Suprapubic skin (tissue), 4 donors: ENCODE results near the gene TRMT112. TPM values are rescaled to one million over a fixed set of nuclear protein-coding genes. Genes with fewer than 3 reads are reported as not detected.
"Not testable (repeated sequence)": the region's sequence is repeated elsewhere in the genome, so short reads cannot be mapped to it uniquely, and the experiment has no call there.

Experiments
- DNase-seq, 2 donors: peaks; one replicate each; pipeline ENCODE4 v3.0.0-alpha.2; 2019; ENCODE audit warnings: low spot score in 2 of 2
- H3K27ac ChIP-seq: fragments of 200-600 bp; sonication (generic); one replicate; pipeline ENCODE4 v1.5.1; 2019
- H3K27me3 ChIP-seq: fragments of 200-600 bp; sonication (generic); one replicate; pipeline ENCODE4 v1.5.1; 2019
- H3K36me3 ChIP-seq: fragments of 200-600 bp; sonication (generic); one replicate; pipeline ENCODE4 v1.5.1; 2019
- H3K4me1 ChIP-seq: fragments of 200-600 bp; sonication (generic); one replicate; pipeline ENCODE4 v1.5.1; 2019
- H3K4me3 ChIP-seq: fragments of 200-600 bp; sonication (generic); one replicate; pipeline ENCODE4 v1.5.1; 2019; ENCODE audit warnings: mild to moderate bottlenecking
- H3K9me3 ChIP-seq: fragments of 200-600 bp; sonication (generic); one replicate; pipeline ENCODE4 v1.5.1; 2019
- CTCF ChIP-seq, 2 donors: fragments of 200-600 bp in 1 of 2; fragments of 450-650 bp in 1 of 2; sonication (generic) in 1 of 2; IDR thresholded peaks; one replicate each; pipeline ENCODE4 v1.5.1; 2016 to 2019; ENCODE audit warnings: antibody characterized with exemption in 2 of 2, mild to moderate bottlenecking in 1 of 2, moderate library complexity in 1 of 2
- EP300 ChIP-seq: sonication (generic); formaldehyde crosslinking; IDR thresholded peaks from one replicate; pipeline ENCODE4 v1.6.1; 2017; ENCODE audit warnings: antibody characterized with exemption
- POLR2A ChIP-seq, 2 donors: fragments of 450-650 bp; IDR thresholded peaks; one replicate each; pipeline ENCODE4 v1.6.1; 2017; ENCODE audit warnings: antibody characterized with exemption in 2 of 2, mild to moderate bottlenecking in 2 of 2, moderate library complexity in 2 of 2
- POLR2AphosphoS5 ChIP-seq, 3 donors: sonication (generic); formaldehyde crosslinking; IDR thresholded peaks; one replicate each; pipeline ENCODE4 v1.6.1; 2017; ENCODE audit warnings: antibody characterized with exemption in 3 of 3
- WGBS: methylation state at CpG from one replicate; pipeline ENCODE4 v1.1.5; 2018; 5-methylcytosine and 5-hydroxymethylcytosine counted together
- total RNA-seq, 4 donors: library from RNA; depleted of rRNA; stranded (reverse); fragments of >200 nt; gene quantifications; one replicate each; pipeline ENCODE4 v1.1.0, GENCODE V29; 2016

TRMT112 gene
- total RNA-seq, 4 donors from 2014 or later, result 170 to 332 (median 255) TPM

- Histone ChIP-seq H3K36me3 (peaks cover 22% of the 10 kb centered on the region), H3K9me3 (no peaks in the 10 kb centered on the region), H3K27me3 (no peaks in the 10 kb centered on the region), H3K27ac (no peak overlapping the region), H3K4me3 (no peak overlapping the region), H3K4me1 (peaks cover 64% of the 10 kb centered on the region)
- 89% methylated on average over 19 of the region's 24 CpGs for WGBS
- TF ChIP-seq EP300, result no peak
- TF ChIP-seq POLR2A (IDR thresholded peaks at IDR 0.05), result no peak
- no peak for TF ChIP-seq CTCF (IDR thresholded peaks at IDR 0.05)
- TF ChIP-seq POLR2AphosphoS5 (IDR thresholded peaks at IDR 0.05), result no peak
- DNase-seq, result no peak
These were observed 2.4 kb downstream of the TRMT112 start for GRCh38 chr11:64314805-64315561.

- 80% methylated on average over 14 of the region's 19 CpGs for WGBS
- Histone ChIP-seq H3K27ac (peak overlapping the region; percentile 50), H3K4me1 (peaks cover 58% of the 10 kb centered on the region), H3K36me3 (peaks cover 22% of the 10 kb centered on the region), H3K27me3 (no peaks in the 10 kb centered on the region), H3K9me3 (no peaks in the 10 kb centered on the region), H3K4me3 (no peak overlapping the region)
- no peak for DNase-seq
- no peak for TF ChIP-seq EP300
- no peak for TF ChIP-seq POLR2AphosphoS5 (IDR thresholded peaks at IDR 0.05)
- TF ChIP-seq POLR2A (IDR thresholded peaks at IDR 0.05), result no peak
- no peak for TF ChIP-seq CTCF (IDR thresholded peaks at IDR 0.05)
These were observed 3.1 kb downstream of the TRMT112 start for GRCh38 chr11:64314146-64314804.

- DNase-seq, result peak in 1 of 2 donors; percentile 85
- H3K4me3 ChIP-seq, result no peak overlapping the region
These were observed 3.7 kb downstream of the TRMT112 start for GRCh38 chr11:64313491-64314145.

GRCh38 chr11:64312947-64313346, 4.4 kb downstream of the TRMT112 start:
- TF ChIP-seq POLR2A (IDR thresholded peaks at IDR 0.05), result no peak
- TF ChIP-seq CTCF (IDR thresholded peaks at IDR 0.05), result no peak
- no peak for TF ChIP-seq EP300
- no peak for TF ChIP-seq POLR2AphosphoS5 (IDR thresholded peaks at IDR 0.05)
- Histone ChIP-seq H3K9me3 (no peaks in the 10 kb centered on the region), H3K4me1 (peaks cover 49% of the 10 kb centered on the region), H3K27me3 (no peaks in the 10 kb centered on the region), H3K27ac (peak overlapping the region; percentile 50), H3K4me3 (no peak overlapping the region), H3K36me3 (peaks cover 22% of the 10 kb centered on the region)
- DNase-seq, result no peak
- 74% methylated on average over 10 of the region's 10 CpGs for WGBS

More at GRCh38 chr11:64313491-64314145, 3.7 kb downstream of the TRMT112 start:
- H3K27me3 ChIP-seq, result no peaks in the 10 kb centered on the region
- TF ChIP-seq POLR2A (IDR thresholded peaks at IDR 0.05), result no peak
- TF ChIP-seq POLR2AphosphoS5 (IDR thresholded peaks at IDR 0.05), result no peak
- no peak for TF ChIP-seq CTCF (IDR thresholded peaks at IDR 0.05)
- TF ChIP-seq EP300, result no peak
- no peaks in the 10 kb centered on the region for H3K9me3 ChIP-seq
- H3K4me1 ChIP-seq, result peaks cover 52% of the 10 kb centered on the region
- peak overlapping the region; percentile 50 for H3K27ac ChIP-seq
- 21% methylated on average over 10 of the region's 18 CpGs for WGBS
- H3K36me3 ChIP-seq, result peaks cover 22% of the 10 kb centered on the region

- H3K36me3 ChIP-seq, DNase-seq, H3K27ac ChIP-seq, H3K4me3 ChIP-seq, H3K9me3 ChIP-seq, H3K27me3 ChIP-seq: not testable (repeated sequence)
- H3K4me1 ChIP-seq, result peaks cover 47% of the 10 kb centered on the region
- WGBS, result 88% methylated on average over 5 of the region's 5 CpGs
These were observed 9.6 kb downstream of the TRMT112 start for GRCh38 chr11:64307795-64308194.
